Fibroblast of skin of left biceps (primary cell): Measurements from ENCODE around the gene SHB.

Experiments
- DNase-seq, 2 experiments: peaks; one replicate each; pipeline ENCODE4 v3.0.0-alpha.2; 2013; ENCODE audit warnings: low read depth in 2 of 2

Gene SHB

GRCh38 chr9:38008168-38009034 lies 60.6 kb downstream of the SHB start:
- DNase-seq = peak; percentile 61

GRCh38 chr9:38007016-38007415 lies 62.0 kb downstream of the SHB start:
- DNase-seq = no peak

- DNase-seq = no peak
These were observed 62.9 kb downstream of the SHB start for GRCh38 chr9:38006163-38006562.

DNA sequence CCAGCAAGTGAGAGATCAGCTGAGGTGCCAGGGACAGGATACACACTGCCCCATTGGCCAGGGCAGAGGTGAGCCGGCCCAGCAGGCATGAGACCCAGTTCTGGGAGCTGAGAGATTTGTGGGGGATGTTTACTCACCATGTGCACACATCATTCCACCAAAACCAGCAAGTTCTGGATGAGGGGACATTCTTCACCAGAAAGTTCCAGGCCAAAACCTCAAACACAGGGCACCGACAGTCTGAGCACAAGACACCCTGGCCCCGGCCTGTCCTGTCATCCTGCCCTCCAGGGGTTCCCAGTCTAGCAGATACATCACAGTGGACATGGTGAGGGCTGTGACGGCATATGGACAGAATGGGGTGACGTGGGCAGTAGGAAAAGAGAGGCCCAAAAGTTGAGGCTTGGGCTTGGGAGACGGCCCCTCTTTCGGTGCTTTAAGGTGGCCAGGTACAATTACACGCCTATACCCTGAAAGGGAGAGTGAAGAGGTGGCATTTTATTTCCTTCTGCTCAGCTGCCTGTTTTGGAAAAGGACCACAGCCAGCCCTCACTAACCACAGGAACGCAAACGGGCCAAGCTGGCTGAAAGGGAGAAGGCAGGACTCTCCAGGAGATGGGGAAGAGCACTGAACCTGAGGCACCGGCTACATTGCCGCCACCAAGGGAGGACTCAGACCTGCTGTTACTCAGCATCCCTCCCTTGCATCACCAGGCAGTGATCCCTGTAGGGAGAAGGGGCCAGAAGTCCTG lies 64.0 kb downstream of the SHB start:
- DNase-seq = no peak

- DNase-seq = no peak
These were observed 64.8 kb downstream of the SHB start for GRCh38 chr9:38003946-38004808.

- DNase-seq = no peak
These were observed 65.8 kb downstream of the SHB start for GRCh38 chr9:38003230-38003629.

DNA sequence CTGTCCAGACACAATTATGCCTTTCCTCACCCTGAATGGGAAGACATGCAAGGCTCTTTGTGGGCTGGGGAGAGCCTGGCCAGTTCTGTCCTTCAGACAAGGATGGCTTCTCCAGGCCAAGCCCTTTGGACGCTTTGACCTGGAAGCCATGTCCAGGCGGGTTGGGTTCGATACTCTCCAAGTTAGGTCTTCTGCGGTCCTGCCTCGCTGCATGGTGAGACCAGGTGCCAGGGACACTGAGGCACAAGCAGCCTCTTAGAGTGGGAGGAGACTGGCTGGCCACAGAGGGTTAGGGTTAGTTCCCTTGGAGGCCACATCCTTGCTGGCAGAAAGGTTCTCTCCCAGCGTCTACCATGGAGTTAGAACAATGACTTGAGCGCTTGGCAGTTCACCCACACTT lies 67.6 kb downstream of the SHB start:
- no peak for DNase-seq

- DNase-seq = no peak
These were observed 68.3 kb downstream of the SHB start for GRCh38 chr9:38000735-38001134.

- DNase-seq = no peak
These were observed 68.7 kb downstream of the SHB start for GRCh38 chr9:38000332-38000731.

- no peak for DNase-seq
These were observed 69.3 kb downstream of the SHB start for GRCh38 chr9:37999588-38000189.

DNA sequence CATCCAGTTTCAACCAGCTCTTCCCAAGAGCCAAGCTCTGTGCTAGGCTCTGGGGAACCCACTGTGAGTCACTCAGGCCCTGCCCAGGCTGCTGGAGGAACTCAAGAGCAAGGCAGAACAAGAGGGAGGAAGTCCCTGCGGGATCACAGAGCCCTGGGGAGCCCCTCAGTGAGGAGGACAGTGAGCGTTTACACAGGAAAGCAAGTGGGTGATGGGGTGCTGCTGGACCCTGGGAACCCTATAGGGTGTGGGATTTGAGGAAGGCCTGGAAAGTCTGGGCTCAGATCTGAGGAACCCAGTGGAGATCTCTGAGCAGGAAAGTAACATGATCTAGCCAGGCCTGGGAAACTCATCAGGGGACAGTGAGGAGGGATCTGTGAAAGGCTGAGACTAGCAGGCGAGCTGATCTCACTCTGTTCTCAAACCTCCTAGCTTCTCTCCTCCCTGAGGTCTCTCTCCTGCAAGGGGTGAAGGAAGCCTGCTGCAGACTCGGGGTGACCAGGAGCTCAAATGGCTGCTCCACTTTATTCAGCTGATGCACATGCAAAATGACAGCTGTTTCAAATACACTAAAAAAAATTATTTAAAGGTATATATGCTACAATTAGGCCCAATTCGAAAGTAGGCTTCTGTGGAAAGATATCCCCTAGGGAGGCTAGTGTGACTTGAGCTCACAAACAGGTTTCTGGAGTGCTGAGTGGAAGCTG lies 70.0 kb downstream of the SHB start:
- DNase-seq = no peak

- DNase-seq = no peak
These were observed 71.2 kb downstream of the SHB start for GRCh38 chr9:37997636-37998374.

- DNase-seq = no peak
These were observed 72.2 kb downstream of the SHB start for GRCh38 chr9:37996819-37997217.

GRCh38 chr9:37995961-37996818 lies 72.8 kb downstream of the SHB start:
- DNase-seq = no peak

- DNase-seq = no peak
These were observed 73.7 kb downstream of the SHB start for GRCh38 chr9:37995348-37995737.

- DNase-seq = peak in 1 of 2 experiments; percentile 50
These were observed 74.2 kb downstream of the SHB start for GRCh38 chr9:37994639-37995347.

DNA sequence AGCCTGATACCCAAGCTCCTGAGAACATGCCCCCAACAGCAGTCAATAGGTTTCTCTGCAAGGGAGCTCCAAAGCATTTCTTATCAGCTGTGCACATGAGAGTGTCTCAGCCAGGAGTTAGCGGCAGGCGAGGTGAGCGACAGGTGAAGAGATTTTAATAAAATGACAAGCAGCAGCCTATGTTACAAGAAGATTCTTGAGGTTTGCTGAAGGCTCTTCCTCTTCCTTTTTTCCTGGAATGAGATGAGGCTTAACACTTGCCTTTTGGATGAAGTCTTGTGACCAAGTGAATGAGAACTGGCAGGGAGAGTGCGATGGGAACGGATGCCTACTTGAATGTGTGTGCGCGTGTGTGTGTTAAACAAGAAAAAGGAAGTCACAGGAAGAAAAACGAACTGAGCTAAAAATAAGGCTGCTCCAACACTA lies 76.1 kb downstream of the SHB start:
- DNase-seq = no peak

DNA sequence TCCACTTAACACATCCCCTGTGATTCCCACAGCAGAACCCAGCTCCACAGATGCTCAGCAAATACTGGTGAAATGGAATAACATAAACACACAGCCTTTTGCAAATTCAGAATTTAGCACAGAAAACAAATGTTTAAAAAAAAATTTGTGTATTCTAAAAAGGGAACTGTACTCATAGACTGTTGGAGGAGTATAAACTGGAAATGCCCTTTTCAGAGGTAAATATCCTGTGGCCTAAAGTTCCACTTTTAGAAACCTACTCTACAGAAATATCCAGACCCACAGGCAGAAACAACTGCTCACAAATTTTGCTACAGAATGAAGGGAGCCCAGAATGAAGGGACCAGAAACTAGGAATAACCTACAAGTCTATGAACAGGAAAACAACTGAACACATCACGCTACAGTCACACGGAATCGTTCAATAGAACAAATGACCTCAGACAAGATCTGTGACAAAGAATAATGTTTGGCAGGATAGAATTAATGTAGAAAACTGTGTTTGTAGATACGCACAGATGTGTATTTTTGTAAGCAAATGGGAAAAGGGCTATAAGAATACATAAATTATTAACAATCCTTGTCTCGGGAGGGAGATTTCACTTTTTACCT lies 78.5 kb downstream of the SHB start:
- DNase-seq = no peak
